IPS-NIHi7 (cell line): ENCODE measurements around the gene ABCC8.

Source experiments
- DNase-seq: peaks from one replicate; pipeline ENCODE4 v3.0.0; 2012; ENCODE audit warnings: mixed read lengths; ENCODE audit errors: extremely low spot score

ABCC8 gene

GRCh38 chr11:17405232-17406005 lies 71.2 kb downstream of the ABCC8 start:
- DNase-seq: peak; percentile 35

GRCh38 chr11:17403980-17404759 lies 72.5 kb downstream of the ABCC8 start:
- no peak for DNase-seq

- DNase-seq: no peak
These were observed 74.2 kb downstream of the ABCC8 start for GRCh38 chr11:17402486-17402885.

GRCh38 chr11:17401841-17402240 lies 74.8 kb downstream of the ABCC8 start:
- no peak for DNase-seq

GRCh38 chr11:17401316-17401715 lies 75.3 kb downstream of the ABCC8 start:
- no peak for DNase-seq

GRCh38 chr11:17400048-17400775 lies 76.4 kb downstream of the ABCC8 start:
- no peak for DNase-seq

GRCh38 chr11:17399236-17399635 lies 77.4 kb downstream of the ABCC8 start:
- DNase-seq: no peak

- DNase-seq: no peak
These were observed 79.2 kb downstream of the ABCC8 start for GRCh38 chr11:17397311-17398002.

GRCh38 chr11:17396598-17397310 lies 79.9 kb downstream of the ABCC8 start:
- DNase-seq: no peak

- no peak for DNase-seq
These were observed 80.7 kb downstream of the ABCC8 start for GRCh38 chr11:17395978-17396377.

GRCh38 chr11:17395554-17395961 lies 81.1 kb downstream of the ABCC8 start:
- DNase-seq: no peak

GRCh38 chr11:17394743-17395390 lies 81.8 kb downstream of the ABCC8 start:
- no peak for DNase-seq

- DNase-seq: no peak
These were observed 83.2 kb downstream of the ABCC8 start for GRCh38 chr11:17393472-17393871.

GRCh38 chr11:17392872-17393271 lies 83.8 kb downstream of the ABCC8 start:
- DNase-seq: no peak

GRCh38 chr11:17391493-17392355 lies 84.9 kb downstream of the ABCC8 start:
- no peak for DNase-seq

GRCh38 chr11:17389957-17390649 lies 86.5 kb downstream of the ABCC8 start:
- DNase-seq: no peak

- DNase-seq: peak; percentile 93
These were observed 87.3 kb downstream of the ABCC8 start for GRCh38 chr11:17389211-17389956.

- DNase-seq: peak; percentile 55
These were observed 87.9 kb downstream of the ABCC8 start, which contains the start of gene KCNJ11 for GRCh38 chr11:17388609-17389210. KCNJ11 (minus strand) TSS chr11:17388659; CDS start chr11:17388091, 568 bp downstream.
